HCT116 (cell line): Measurements from ENCODE around the gene RPL18. TPM values are rescaled to one million over a fixed set of nuclear protein-coding genes. Genes with fewer than 3 reads are reported as not detected.

Experiments
- ATAC-seq: fragments of 200-7000 bp; cut with Tn5 transposase; 2 replicates; pipeline ENCODE4 v1.9.1; 2020; ENCODE audit warnings: mild to moderate bottlenecking, moderate library complexity
- BruUV-seq: library from RNA; stranded (reverse); fragments of 400-500 nt; replicated peaks from 2 replicates; lab custom pipeline; 2021; lab: Mats Ljungman, UMichigan
- CTCF ChIA-PET: fragments of 300-600 bp; sonication (Branson Sonifier 250); formaldehyde crosslinking; loops from one replicate; lab custom pipeline; 2021; ENCODE audit warnings: antibody characterized with exemption; lab: Charles Lee
- POLR2A ChIA-PET: fragments of 300-600, 350-600 bp; sonication (Branson Sonifier 250); formaldehyde crosslinking; loops from one replicate; lab custom pipeline; 2021; ENCODE audit warnings: antibody characterized with exemption; lab: Charles Lee
- RAD21 ChIA-PET, 2 experiments: fragments of 300-600 bp; sonication (Branson Sonifier 250); formaldehyde crosslinking; loops; one replicate each; lab custom pipeline; 2023; ENCODE audit warnings: low total read pairs in 2 of 2; ENCODE audit not compliant: uncharacterized antibody in 2 of 2, unreplicated experiment in 2 of 2, low non-redundant PET in 1 of 2; lab: Charles Lee
- DNase-seq: peaks from one replicate; pipeline ENCODE4 v3.0.0-alpha.2; 2010; ENCODE audit warnings: low read depth, low spot score
- H2AFZ ChIP-seq: fragments of 200-600 bp; shearing (Covaris generic), sonication (generic); 2 replicates; pipeline ENCODE4 v1.6.1; 2017; ENCODE audit warnings: low read depth, mixed run types, mixed read lengths, antibody characterized with exemption, low read length; ENCODE audit not compliant: poor library complexity, severe bottlenecking
- H3K27ac ChIP-seq: 2 replicates; pipeline ENCODE4 v1.5.1; 2012; ENCODE audit warnings: low read depth, low read length
- H3K27me3 ChIP-seq: fragments of 200-600 bp; sonication (generic); 2 replicates; pipeline ENCODE4 v1.6.1; 2016; ENCODE audit warnings: mixed run types, low read length, mixed read lengths; ENCODE audit not compliant: insufficient read depth
- H3K36me3 ChIP-seq, 2 experiments: fragments of 200-500 bp in 1 of 2; fragments of 200-600 bp in 1 of 2; sonication (Bioruptor generic) in 1 of 2; sonication (generic) in 1 of 2; 2 replicates each; pipeline versions ENCODE4 v1.5.1 to v1.6.1; 2014 to 2016; ENCODE audit warnings: low read length in 2 of 2, inconsistent platforms in 1 of 2, mixed read lengths in 1 of 2, mixed run types in 1 of 2; ENCODE audit not compliant: insufficient read depth in 2 of 2, control insufficient read depth in 1 of 2
- H3K4me1 ChIP-seq, 2 experiments: fragments of 200-600 bp in 1 of 2; sonication (generic) in 1 of 2; 2 replicates each; pipeline versions ENCODE4 v1.5.1 to v1.6.1; 2012 to 2017; ENCODE audit warnings: low read length in 2 of 2, inconsistent platforms in 1 of 2, mild to moderate bottlenecking in 1 of 2, mixed read lengths in 1 of 2, mixed run types in 1 of 2, moderate library complexity in 1 of 2; ENCODE audit not compliant: insufficient read depth in 2 of 2, control insufficient read depth in 1 of 2
- H3K4me2 ChIP-seq: fragments of 200-600 bp; sonication (generic); 2 replicates; pipeline ENCODE4 v1.6.1; 2017; ENCODE audit warnings: mixed run types, low read length, mixed read lengths
- H3K4me3 ChIP-seq, 2 experiments: fragments of 200-600 bp in 1 of 2; sonication (generic) in 1 of 2; replicated peaks in 1 of 2; 2 replicates each; pipeline ENCODE4 v1.5.1; 2011 to 2016; ENCODE audit warnings: low read length in 2 of 2, control low read depth in 1 of 2, low read depth in 1 of 2, mild to moderate bottlenecking in 1 of 2, mixed read lengths in 1 of 2, mixed run types in 1 of 2
- H3K79me2 ChIP-seq: fragments of 200-600 bp; sonication (generic); 2 replicates; pipeline ENCODE4 v1.6.1; 2017; ENCODE audit warnings: mild to moderate bottlenecking, mixed run types, low read length, moderate library complexity, mixed read lengths; ENCODE audit not compliant: insufficient read depth
- H3K9ac ChIP-seq: fragments of 200-600 bp; sonication (generic); 2 replicates; pipeline ENCODE4 v1.6.1; 2016; ENCODE audit warnings: low read length, mixed read lengths
- H3K9me2 ChIP-seq: fragments of 200-600 bp; sonication (generic), shearing (Covaris generic); 2 replicates; pipeline ENCODE4 v1.6.1; 2017; ENCODE audit warnings: mixed run types, mild to moderate bottlenecking, moderate library complexity; ENCODE audit not compliant: insufficient read depth
- H3K9me3 ChIP-seq, 2 experiments: fragments of 200-500 bp in 1 of 2; fragments of 200-600 bp in 1 of 2; sonication (Bioruptor generic) in 1 of 2; sonication (generic) in 1 of 2; 2 replicates each; pipeline ENCODE4 v1.6.1; 2014 to 2017; ENCODE audit warnings: low read length in 2 of 2, mixed read lengths in 2 of 2, inconsistent platforms in 1 of 2, low read depth in 1 of 2, mild to moderate bottlenecking in 1 of 2, mixed run types in 1 of 2, moderate library complexity in 1 of 2; ENCODE audit not compliant: control insufficient read depth in 1 of 2, insufficient read depth in 1 of 2
- H4K20me1 ChIP-seq: fragments of 200-600 bp; sonication (generic), shearing (Covaris generic); 2 replicates; pipeline ENCODE4 v1.6.1; 2017; ENCODE audit warnings: mixed run types, mild to moderate bottlenecking, moderate library complexity; ENCODE audit not compliant: insufficient read depth
- FOSL1 ChIP-seq: IDR thresholded peaks from 2 replicates; pipeline ENCODE4 v1.6.1; 2012; ENCODE audit warnings: low read depth
- POLR2A ChIP-seq: IDR thresholded peaks from 2 replicates; pipeline ENCODE4 v1.7.0; 2011; ENCODE audit warnings: borderline replicate concordance; ENCODE audit not compliant: insufficient read depth, insufficient read length; ENCODE audit errors: extremely low read depth
- POLR2AphosphoS5 ChIP-seq: IDR thresholded peaks from 2 replicates; pipeline ENCODE4 v1.6.1; 2011; ENCODE audit warnings: mild to moderate bottlenecking, low read depth, low read length, moderate library complexity
- RAD21 ChIP-seq: IDR thresholded peaks from 2 replicates; pipeline ENCODE4 v1.6.1; 2012; ENCODE audit warnings: low read depth, mild to moderate bottlenecking
- SIN3A ChIP-seq: IDR thresholded peaks from 2 replicates; pipeline ENCODE4 v1.6.1; 2012; ENCODE audit warnings: low read depth
- SP1 ChIP-seq: IDR thresholded peaks from 2 replicates; pipeline ENCODE4 v1.6.1; 2012; ENCODE audit warnings: low read depth
- TCF7L2 ChIP-seq: IDR thresholded peaks from 2 replicates; pipeline ENCODE4 v1.7.0; 2011; ENCODE audit warnings: borderline replicate concordance, inconsistent platforms; ENCODE audit not compliant: insufficient read depth, insufficient read length; ENCODE audit errors: extremely low read depth
- YY1 ChIP-seq: IDR thresholded peaks from 2 replicates; pipeline ENCODE4 v1.6.1; 2011; ENCODE audit warnings: low read length, low read depth, moderate library complexity, mild to moderate bottlenecking; ENCODE audit not compliant: insufficient replicate concordance; ENCODE audit errors: extremely low read depth
- ZFX ChIP-seq: fragments of 450-650 bp; IDR thresholded peaks from 2 replicates; pipeline ENCODE4 v1.6.1; 2017
- intact Hi-C: fragments of 100-400 bp; cut with micrococcal nuclease; formaldehyde crosslinking; loops from 2 replicates; pipeline ENCODE4 v1.10.0; 2022
- total RNA-seq: library from RNA; stranded (reverse); gene quantifications from one replicate; pipeline ENCODE4 v1.2.1, GENCODE V29; 2021; ENCODE audit not compliant: unreplicated experiment
- TF ChIP-seq, protein P1 (sequence below): IDR thresholded peaks from 2 replicates; pipeline ENCODE4 v1.6.1; 2011; ENCODE audit warnings: mild to moderate bottlenecking, low read length, moderate library complexity; ENCODE audit not compliant: insufficient replicate concordance; ENCODE audit errors: extremely low read depth

The RPL18 gene
- total RNA-seq, 1 experiment from 2014 or later, result 2,006 TPM

DNA sequence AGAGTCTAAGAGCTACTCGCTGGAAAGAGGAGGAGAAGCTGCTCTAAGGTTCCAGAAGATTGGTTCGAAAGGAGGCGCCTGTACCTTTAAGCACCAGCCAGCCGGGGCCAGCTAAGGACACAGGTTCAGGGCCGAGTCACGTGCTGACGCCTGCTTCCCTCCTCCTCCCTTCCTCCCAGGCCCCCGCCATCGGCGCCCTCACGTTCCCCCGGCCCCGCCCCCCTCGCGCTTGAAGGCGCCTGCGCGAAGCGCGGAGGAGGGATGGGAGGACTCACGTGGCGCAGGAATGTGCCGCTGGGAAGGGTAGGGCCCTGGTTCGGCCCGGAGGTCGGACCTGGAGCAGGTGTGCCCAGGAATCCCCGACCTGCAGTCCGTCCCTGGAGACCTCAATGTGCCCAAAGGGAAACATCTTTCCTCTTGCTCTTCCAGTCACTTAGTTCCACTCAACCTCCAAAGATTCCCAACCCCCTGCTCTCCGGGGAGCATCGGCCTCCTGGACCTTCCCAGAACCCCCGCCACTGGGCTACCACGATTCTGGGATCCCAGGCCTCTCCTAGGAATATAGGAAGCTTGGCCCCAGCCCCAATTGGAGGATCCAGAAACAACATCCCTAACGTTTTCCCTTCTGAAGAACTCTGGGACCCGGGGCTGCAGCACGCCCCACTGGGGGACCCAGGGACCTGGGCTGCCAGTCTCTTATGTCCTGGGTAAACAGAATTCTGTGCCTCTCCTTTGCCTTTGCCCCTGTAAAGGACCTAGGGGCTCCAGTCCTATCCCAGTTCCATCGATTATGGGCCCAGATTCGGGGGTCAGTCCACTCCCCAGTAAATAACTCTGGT is 15.7 kb upstream of the RPL18 start:
- TSS peak; percentile 83 for BruUV-seq
- peak overlapping the region; percentile 47 to 83 for H3K4me3 ChIP-seq
- H3K4me1 ChIP-seq, result peaks cover 40 to 86% of the 10 kb centered on the region in 2 experiments
- peak overlapping the region; percentile 93 for H3K4me2 ChIP-seq
- H3K9me3 ChIP-seq, result no peaks in the 10 kb centered on the region
- peak overlapping the region; percentile 95 for H3K27ac ChIP-seq
- H3K27me3 ChIP-seq, result no peaks in the 10 kb centered on the region
- intact Hi-C loops, result no loop called here
- ChIA-PET CTCF (no interaction called here), RAD21 (interaction anchor here (0.9 to 1.0 kb wide), 2 partner anchors 11 to 15 kb away, joined by 3 read pairs; partner anchors contain the start of genes RPL18 (in 1 of the 2) and SPHK2 (in 1 of the 2)), POLR2A (interaction anchor here (0.6 to 2.6 kb wide), 6 partner anchors 11 to 238 kb away, joined by 3 to 11 read pairs (median 4); partner anchors contain the start of genes CA11, PPP1R15A, RPL18 and SPHK2)
- TF ChIP-seq FOSL1 (no peak), TCF7L2 (peak; percentile 26), RAD21 (no peak), SIN3A (no peak), POLR2AphosphoS5 (peak; percentile 85), SP1 (no peak), POLR2A (peak; percentile 69), YY1 (peak; percentile 59), ZFX (peak; percentile 50; the same call in 1 of the 2 replicates)
- TF ChIP-seq, protein P1, sequence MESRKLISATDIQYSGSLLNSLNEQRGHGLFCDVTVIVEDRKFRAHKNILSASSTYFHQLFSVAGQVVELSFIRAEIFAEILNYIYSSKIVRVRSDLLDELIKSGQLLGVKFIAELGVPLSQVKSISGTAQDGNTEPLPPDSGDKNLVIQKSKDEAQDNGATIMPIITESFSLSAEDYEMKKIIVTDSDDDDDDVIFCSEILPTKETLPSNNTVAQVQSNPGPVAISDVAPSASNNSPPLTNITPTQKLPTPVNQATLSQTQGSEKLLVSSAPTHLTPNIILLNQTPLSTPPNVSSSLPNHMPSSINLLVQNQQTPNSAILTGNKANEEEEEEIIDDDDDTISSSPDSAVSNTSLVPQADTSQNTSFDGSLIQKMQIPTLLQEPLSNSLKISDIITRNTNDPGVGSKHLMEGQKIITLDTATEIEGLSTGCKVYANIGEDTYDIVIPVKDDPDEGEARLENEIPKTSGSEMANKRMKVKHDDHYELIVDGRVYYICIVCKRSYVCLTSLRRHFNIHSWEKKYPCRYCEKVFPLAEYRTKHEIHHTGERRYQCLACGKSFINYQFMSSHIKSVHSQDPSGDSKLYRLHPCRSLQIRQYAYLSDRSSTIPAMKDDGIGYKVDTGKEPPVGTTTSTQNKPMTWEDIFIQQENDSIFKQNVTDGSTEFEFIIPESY, result no peak
- H3K9me2 ChIP-seq, result no peaks in the 10 kb centered on the region
- DNase-seq (peak; percentile 94), ATAC-seq (peak; percentile 29)
- no peak overlapping the region for H2AFZ ChIP-seq
- peaks cover 2 to 13% of the 10 kb centered on the region in 2 experiments; a peak in 1 of 4 replicates for H3K36me3 ChIP-seq
- H4K20me1 ChIP-seq, result no peaks in the 10 kb centered on the region
- peaks cover 18% of the 10 kb centered on the region for H3K79me2 ChIP-seq
- peak overlapping the region; percentile 96 for H3K9ac ChIP-seq
